AG09319 (cell line): ENCODE data around the gene GRK3.
A peak's percentile ranks its signal among the peaks of the same experiment; 100 is the strongest.
"Not testable (repeated sequence)": the region's sequence is repeated elsewhere in the genome, so short reads cannot be mapped to it uniquely, and the experiment has no call there.

Source experiments
- DNase-seq: peaks from one replicate; pipeline ENCODE4 v3.0.0-alpha.2; 2010; ENCODE audit warnings: low read depth; ENCODE audit errors: extremely low read depth
- TF ChIP-seq, protein P1 (sequence below): IDR thresholded peaks from 2 replicates; pipeline ENCODE4 v1.5.1; 2011; ENCODE audit warnings: low read depth, mild to moderate bottlenecking, inconsistent platforms, low read length, moderate library complexity

GRK3 gene

DNA sequence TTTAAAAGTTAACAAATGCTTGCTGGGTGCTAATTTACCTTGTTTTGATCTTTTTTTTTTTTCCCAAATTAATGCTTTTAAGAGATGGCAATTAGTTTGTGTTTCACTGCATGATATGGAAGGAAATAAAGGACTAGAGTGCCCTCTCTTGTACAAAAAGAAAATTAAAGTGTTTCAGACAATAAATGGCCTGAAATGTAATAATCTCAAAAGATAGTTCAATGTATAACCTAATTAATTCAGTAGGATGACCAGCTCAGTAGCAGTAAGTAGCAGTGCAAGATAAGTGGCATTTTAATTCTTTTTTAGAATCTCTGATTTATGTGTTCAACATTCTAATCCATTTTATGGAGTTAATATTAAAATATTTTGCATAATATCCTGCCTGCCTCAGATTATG is 137.6 kb downstream of the GRK3 start:
- TF ChIP-seq, protein P1, sequence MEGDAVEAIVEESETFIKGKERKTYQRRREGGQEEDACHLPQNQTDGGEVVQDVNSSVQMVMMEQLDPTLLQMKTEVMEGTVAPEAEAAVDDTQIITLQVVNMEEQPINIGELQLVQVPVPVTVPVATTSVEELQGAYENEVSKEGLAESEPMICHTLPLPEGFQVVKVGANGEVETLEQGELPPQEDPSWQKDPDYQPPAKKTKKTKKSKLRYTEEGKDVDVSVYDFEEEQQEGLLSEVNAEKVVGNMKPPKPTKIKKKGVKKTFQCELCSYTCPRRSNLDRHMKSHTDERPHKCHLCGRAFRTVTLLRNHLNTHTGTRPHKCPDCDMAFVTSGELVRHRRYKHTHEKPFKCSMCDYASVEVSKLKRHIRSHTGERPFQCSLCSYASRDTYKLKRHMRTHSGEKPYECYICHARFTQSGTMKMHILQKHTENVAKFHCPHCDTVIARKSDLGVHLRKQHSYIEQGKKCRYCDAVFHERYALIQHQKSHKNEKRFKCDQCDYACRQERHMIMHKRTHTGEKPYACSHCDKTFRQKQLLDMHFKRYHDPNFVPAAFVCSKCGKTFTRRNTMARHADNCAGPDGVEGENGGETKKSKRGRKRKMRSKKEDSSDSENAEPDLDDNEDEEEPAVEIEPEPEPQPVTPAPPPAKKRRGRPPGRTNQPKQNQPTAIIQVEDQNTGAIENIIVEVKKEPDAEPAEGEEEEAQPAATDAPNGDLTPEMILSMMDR = peak; percentile 37
- DNase-seq = no peak

DNA sequence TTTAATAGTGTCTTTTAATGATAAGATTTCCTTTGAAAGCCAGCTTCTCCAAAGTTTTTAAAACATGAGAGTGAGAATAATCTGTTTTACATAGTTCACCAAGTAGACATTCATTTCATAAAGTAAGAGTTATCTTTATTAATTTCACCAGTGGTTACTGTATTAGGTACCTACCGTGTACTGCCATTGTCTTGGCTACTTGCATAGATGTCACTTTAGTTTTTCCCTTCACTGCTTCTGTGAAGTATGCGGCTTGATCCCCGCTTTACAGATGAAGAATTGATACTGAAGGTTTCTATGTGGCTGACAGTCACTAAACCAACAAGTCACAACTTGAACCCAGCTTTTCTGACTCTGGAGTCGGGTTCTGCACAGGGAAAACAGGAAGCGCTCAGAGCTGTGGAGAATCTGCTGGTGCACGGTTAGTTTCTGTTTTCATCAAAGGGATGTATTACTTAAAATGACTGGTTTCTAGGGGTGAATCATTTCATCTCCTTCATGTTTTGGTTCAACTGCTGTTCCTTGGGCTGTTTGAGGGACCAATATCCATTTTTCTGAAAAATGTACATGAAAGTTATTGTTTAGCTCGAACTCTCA is 138.2 kb downstream of the GRK3 start:
- TF ChIP-seq, protein P1 = no peak
- DNase-seq = no peak

DNA sequence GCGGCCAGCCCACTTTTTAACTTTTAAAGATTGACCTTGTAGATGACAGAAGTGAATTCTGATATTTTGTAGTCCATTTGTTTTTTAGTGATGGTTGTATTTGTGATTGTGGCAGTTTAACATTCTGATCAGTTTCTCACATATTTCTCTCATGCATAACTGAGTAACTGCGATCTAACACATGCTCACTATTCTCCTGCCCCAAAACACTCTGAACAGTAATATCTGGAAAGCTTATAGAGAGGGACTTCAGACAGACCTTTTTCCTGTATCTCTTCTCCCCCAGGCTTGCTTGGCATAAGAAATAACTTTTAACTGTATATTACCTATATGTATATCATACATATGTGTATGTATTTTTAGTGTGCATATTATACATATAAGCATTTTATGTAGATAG is 140.2 kb downstream of the GRK3 start:
- no peak for DNase-seq
- TF ChIP-seq, protein P1 = no peak

DNA sequence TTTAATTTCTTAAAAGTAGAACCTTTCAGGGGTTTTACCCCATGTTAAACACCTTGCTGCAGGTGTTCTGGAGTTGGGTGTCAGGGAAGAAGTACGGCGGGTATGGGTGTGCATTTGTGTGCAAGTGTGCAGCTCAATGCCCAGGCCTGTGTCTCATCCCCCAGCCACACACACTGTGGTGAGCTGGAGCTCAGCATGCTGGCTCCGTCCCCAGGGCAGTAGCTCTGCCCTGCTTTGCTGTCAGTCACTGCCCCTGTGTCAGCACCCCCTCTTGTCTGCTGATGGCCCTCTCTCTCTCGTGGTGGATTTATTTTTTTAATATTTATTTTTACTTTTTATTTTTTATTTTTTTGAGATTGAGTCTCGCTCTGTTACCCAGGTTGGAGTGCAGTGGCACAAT is 141.7 kb downstream of the GRK3 start:
- no peak for DNase-seq
- TF ChIP-seq, protein P1 = no peak

DNA sequence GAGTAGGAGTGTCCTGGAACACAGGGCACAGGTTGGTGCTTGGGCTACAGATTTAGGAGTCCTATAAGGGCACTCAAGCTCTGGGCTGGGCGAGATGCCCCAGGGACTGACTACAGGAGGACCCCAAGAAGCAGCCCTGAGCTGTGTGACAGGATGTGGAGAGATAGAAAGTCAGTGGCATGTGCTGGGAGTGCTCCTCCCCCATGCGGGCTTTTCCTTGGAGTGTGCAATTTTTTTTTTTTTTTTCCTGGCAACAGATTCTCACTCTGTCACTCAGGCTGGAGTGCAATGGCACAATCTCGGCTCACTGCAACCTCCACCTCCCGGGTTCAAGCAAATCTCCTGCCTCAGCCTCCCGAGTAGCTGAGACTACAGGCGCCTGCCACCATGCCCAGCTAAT is 144.0 kb downstream of the GRK3 start:
- DNase-seq = not testable (repeated sequence)

DNA sequence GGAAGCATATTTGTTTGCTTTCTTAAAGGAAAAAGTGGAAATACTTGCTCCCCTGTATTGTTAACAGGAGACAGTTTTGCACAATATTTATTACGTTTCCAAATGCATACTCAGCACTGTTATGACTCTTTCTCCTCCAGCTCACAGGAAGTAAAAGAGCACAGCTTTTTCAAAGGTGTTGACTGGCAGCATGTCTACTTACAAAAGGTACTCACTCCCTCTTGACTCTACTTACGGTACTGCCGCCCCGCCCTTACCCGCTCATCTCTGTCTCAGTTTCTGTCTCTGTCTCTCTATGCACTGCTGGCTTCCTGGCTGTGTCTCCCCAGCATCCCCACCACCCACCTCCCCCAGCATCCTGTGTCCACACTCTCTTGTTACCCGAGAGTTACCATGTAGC is 145.3 kb downstream of the GRK3 start:
- no peak for DNase-seq
- TF ChIP-seq, protein P1 = no peak

DNA sequence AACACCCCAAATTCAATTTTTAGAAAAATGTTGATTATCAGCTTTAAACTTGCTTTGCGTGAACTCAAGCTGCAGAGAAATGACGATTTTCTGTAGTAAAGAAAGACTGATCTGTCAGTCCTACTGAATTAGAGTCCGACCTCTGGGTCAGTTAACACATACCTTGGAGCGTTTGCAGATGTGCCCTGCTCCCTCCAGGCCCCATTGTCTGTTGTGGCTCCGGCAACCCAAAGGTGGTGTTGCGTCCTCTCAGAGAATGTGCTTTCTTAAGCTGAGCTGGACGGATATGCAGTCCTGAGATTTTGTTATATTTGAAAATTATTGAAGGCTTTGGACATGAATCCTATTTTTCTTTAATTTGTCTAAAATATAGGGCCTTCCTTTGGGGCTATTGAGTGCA is 146.0 kb downstream of the GRK3 start:
- TF ChIP-seq, protein P1 = no peak

DNA sequence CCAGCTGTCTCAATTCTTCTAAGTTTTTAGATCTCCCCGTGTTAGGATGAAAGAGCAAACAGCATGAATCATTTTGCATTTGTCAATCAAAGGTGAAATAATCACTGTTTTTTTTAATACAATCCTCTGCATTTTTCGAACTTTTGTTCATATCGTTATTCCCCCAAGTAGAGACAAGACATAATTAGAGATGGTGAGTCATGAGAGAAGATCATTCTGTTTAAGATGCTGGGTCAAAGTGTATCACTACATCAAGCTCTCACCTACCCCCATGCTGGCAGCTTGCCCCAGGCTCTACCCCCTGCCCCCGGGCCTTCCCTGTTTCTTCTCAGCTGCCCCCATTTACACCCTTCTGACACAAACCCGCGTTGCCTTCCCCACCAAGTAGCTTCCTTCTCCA is 147.0 kb downstream of the GRK3 start:
- no peak for DNase-seq
- TF ChIP-seq, protein P1 = no peak

More for the DNA sequence above, 146.0 kb downstream of the GRK3 start:
- DNase-seq = no peak
